WTC11 (cell line): ENCODE results near the gene ALS2. TPM values are rescaled to one million over a fixed set of nuclear protein-coding genes. Genes with fewer than 3 reads are reported as not detected.

Experiments used
- ATAC-seq: fragments of 200-7000 bp; cut with Tn5 transposase; 2 replicates; pipeline ENCODE4 v1.10.0; 2021; ENCODE audit warnings: mild to moderate bottlenecking, moderate library complexity
- CTCF ChIA-PET: fragments of 300-600 bp; sonication (Branson Sonifier 250); formaldehyde crosslinking; loops from one replicate; lab custom pipeline; 2021; ENCODE audit warnings: antibody characterized with exemption; lab: Charles Lee
- POLR2A ChIA-PET: fragments of 350-600 bp; sonication (Branson Sonifier 250); formaldehyde crosslinking; loops from one replicate; lab custom pipeline; 2021; ENCODE audit warnings: antibody characterized with exemption; lab: Charles Lee
- DNase-seq: peaks from one replicate; pipeline ENCODE4 v3.0.0; 2021; ENCODE audit warnings: low spot score
- H3K27ac Mint-ChIP-seq: 2 replicates; pipeline ENCODE4 v1.8.0; 2021; ENCODE audit warnings: mixed read lengths
- H3K27me3 Mint-ChIP-seq: 2 replicates; pipeline ENCODE4 v1.8.0; 2021; ENCODE audit warnings: low read depth, mild to moderate bottlenecking, moderate library complexity, mixed read lengths
- H3K36me3 Mint-ChIP-seq: 2 replicates; pipeline ENCODE4 v1.8.0; 2021; ENCODE audit warnings: mixed read lengths
- H3K4me1 Mint-ChIP-seq: 2 replicates; pipeline ENCODE4 v1.8.0; 2022; ENCODE audit warnings: mixed read lengths
- H3K4me3 Mint-ChIP-seq: 2 replicates; pipeline ENCODE4 v1.8.0; 2021; ENCODE audit warnings: mild to moderate bottlenecking, moderate library complexity, mixed read lengths
- H3K9me3 Mint-ChIP-seq: 2 replicates; pipeline ENCODE4 v1.8.0; 2021; ENCODE audit warnings: mixed read lengths
- ATF1 ChIP-seq: sonication (generic); formaldehyde crosslinking; IDR thresholded peaks from 2 replicates; pipeline ENCODE4 v1.8.1; 2023; ENCODE audit warnings: mild to moderate bottlenecking, moderate library complexity, missing genetic modification reagents
- CREB1 ChIP-seq: sonication (generic); formaldehyde crosslinking; IDR thresholded peaks from 2 replicates; pipeline ENCODE4 v1.8.0; 2023; ENCODE audit warnings: mild to moderate bottlenecking, missing genetic modification reagents
- E2F5 ChIP-seq: sonication (generic); formaldehyde crosslinking; IDR thresholded peaks from 2 replicates; pipeline ENCODE4 v1.8.1; 2022; ENCODE audit warnings: mild to moderate bottlenecking, moderate library complexity, missing genetic modification reagents
- FOXK1 ChIP-seq: sonication (generic); formaldehyde crosslinking; IDR thresholded peaks from 2 replicates; pipeline ENCODE4 v1.8.0; 2022; ENCODE audit warnings: mild to moderate bottlenecking, moderate library complexity, missing genetic modification reagents
- FOXP1 ChIP-seq: sonication (generic); formaldehyde crosslinking; IDR thresholded peaks from 2 replicates; pipeline ENCODE4 v1.8.0; 2022; ENCODE audit warnings: missing genetic modification reagents, mild to moderate bottlenecking, moderate library complexity, borderline replicate concordance
- IRF1 ChIP-seq: sonication (generic); formaldehyde crosslinking; IDR thresholded peaks from 2 replicates; pipeline ENCODE4 v1.8.0; 2023; ENCODE audit warnings: missing genetic modification reagents
- IRF2 ChIP-seq: sonication (generic); formaldehyde crosslinking; IDR thresholded peaks from 2 replicates; pipeline ENCODE4 v1.8.0; 2022; ENCODE audit warnings: low read depth, missing genetic modification reagents, borderline replicate concordance
- KAT7 ChIP-seq: sonication (generic); formaldehyde crosslinking; IDR thresholded peaks from 2 replicates; pipeline ENCODE4 v1.8.1; 2023; ENCODE audit warnings: missing genetic modification reagents, mild to moderate bottlenecking, borderline replicate concordance
- NFYB ChIP-seq: sonication (generic); formaldehyde crosslinking; conservative IDR thresholded peaks from 2 replicates; pipeline ENCODE4 v1.8.0; 2022; ENCODE audit warnings: low read depth, missing genetic modification reagents
- NR1H2 ChIP-seq: sonication (generic); formaldehyde crosslinking; IDR thresholded peaks from 2 replicates; pipeline ENCODE4 v1.9.0; 2021; ENCODE audit warnings: mild to moderate bottlenecking, moderate library complexity, missing genetic modification reagents
- RORB ChIP-seq: fragments of 250-450 bp; sonication (Bioruptor Pico); IDR thresholded peaks from 2 replicates; pipeline ENCODE4 v1.9.0; 2021; ENCODE audit warnings: mild to moderate bottlenecking
- SMAD4 ChIP-seq: sonication (generic); formaldehyde crosslinking; IDR thresholded peaks from 2 replicates; pipeline ENCODE4 v1.8.0; 2022; ENCODE audit warnings: mild to moderate bottlenecking, missing genetic modification reagents
- SP1 ChIP-seq: sonication (generic); formaldehyde crosslinking; conservative IDR thresholded peaks from 2 replicates; pipeline ENCODE4 v1.8.1; 2022; ENCODE audit warnings: missing genetic modification reagents
- ZBTB21 ChIP-seq: sonication (generic); formaldehyde crosslinking; IDR thresholded peaks from 2 replicates; pipeline ENCODE4 v1.8.1; 2023; ENCODE audit warnings: mild to moderate bottlenecking, missing genetic modification reagents, borderline replicate concordance
- ZNF396 ChIP-seq: fragments of 250-450 bp; sonication (Bioruptor Pico); IDR thresholded peaks from 2 replicates; pipeline ENCODE4 v1.8.0; 2021; ENCODE audit warnings: mild to moderate bottlenecking, moderate library complexity, borderline replicate concordance
- ZNF416 ChIP-seq: fragments of 250-450 bp; sonication (Bioruptor Pico); IDR thresholded peaks from 2 replicates; pipeline ENCODE4 v1.9.0; 2021; ENCODE audit warnings: mild to moderate bottlenecking, inconsistent platforms
- ZNF423 ChIP-seq: fragments of 250-450 bp; sonication (Bioruptor Pico); IDR thresholded peaks from 2 replicates; pipeline ENCODE4 v2.1.2; 2022; ENCODE audit warnings: mild to moderate bottlenecking, moderate library complexity
- ZNF425 ChIP-seq: fragments of 250-450 bp; sonication (Bioruptor Pico); conservative IDR thresholded peaks from 2 replicates; pipeline ENCODE4 v1.9.0; 2021; ENCODE audit warnings: mild to moderate bottlenecking
- total RNA-seq: library from RNA; stranded (reverse); gene quantifications from 3 replicates; pipeline ENCODE4 v1.2.3, GENCODE V29; 2021
- TF ChIP-seq, protein P1 (sequence below): fragments of 200-600 bp; IDR thresholded peaks from 2 replicates; pipeline ENCODE4 v1.8.0; 2022; ENCODE audit warnings: antibody characterized with exemption
- TF ChIP-seq, protein P2 (sequence below): sonication (generic); formaldehyde crosslinking; IDR thresholded peaks from 2 replicates; pipeline ENCODE4 v1.8.1; 2022; ENCODE audit warnings: mild to moderate bottlenecking, missing genetic modification reagents, moderate library complexity, borderline replicate concordance
- TF ChIP-seq, protein P3 (sequence below): sonication (generic); formaldehyde crosslinking; IDR thresholded peaks from 2 replicates; pipeline ENCODE4 v1.8.1; 2023; ENCODE audit warnings: mild to moderate bottlenecking, missing genetic modification reagents
- TF ChIP-seq, protein P4 (sequence below): sonication (generic); formaldehyde crosslinking; IDR thresholded peaks from 2 replicates; pipeline ENCODE4 v1.8.1; 2022; ENCODE audit warnings: missing genetic modification reagents, borderline replicate concordance

Gene ALS2
- total RNA-seq, 1 experiment from 2014 or later = 30.5 TPM

DNA sequence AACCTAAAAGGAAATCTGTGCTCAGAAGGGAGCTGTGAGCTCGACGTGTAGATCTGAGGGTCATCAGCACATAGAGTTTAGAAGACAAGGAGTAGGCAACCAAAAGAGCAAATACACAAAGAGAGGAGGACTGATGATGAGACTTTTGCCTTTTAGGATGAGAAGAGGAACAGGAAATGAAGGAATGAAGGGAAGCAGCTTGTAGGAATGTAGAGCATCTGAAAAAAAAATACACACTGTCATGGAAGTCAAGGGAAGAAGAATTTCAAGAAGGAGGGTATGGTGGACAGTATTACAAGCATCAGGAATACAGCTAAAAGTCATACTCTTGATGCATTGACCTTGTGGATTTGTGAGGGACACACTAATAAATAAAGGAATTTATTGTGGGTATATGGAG, 47.5 kb upstream of the ALS2 start:
- Mint-ChIP-seq H3K27me3 (no peaks in the 10 kb centered on the region; the same call in none of the 2 replicates), H3K4me3 (no peak overlapping the region), H3K36me3 (no peaks in the 10 kb centered on the region), H3K27ac (no peak overlapping the region), H3K4me1 (no peaks in the 10 kb centered on the region), H3K9me3 (peaks cover 3% of the 10 kb centered on the region; the same call in 1 of the 2 replicates)
- DNase-seq (no peak), ATAC-seq (no peak)
- TF ChIP-seq IRF1 (CRISPR knock-in tag) (no peak), CREB1 (CRISPR knock-in tag) (no peak), NR1H2 (no peak), ZBTB21 (no peak), ATF1 (no peak)
- TF ChIP-seq, protein P1, sequence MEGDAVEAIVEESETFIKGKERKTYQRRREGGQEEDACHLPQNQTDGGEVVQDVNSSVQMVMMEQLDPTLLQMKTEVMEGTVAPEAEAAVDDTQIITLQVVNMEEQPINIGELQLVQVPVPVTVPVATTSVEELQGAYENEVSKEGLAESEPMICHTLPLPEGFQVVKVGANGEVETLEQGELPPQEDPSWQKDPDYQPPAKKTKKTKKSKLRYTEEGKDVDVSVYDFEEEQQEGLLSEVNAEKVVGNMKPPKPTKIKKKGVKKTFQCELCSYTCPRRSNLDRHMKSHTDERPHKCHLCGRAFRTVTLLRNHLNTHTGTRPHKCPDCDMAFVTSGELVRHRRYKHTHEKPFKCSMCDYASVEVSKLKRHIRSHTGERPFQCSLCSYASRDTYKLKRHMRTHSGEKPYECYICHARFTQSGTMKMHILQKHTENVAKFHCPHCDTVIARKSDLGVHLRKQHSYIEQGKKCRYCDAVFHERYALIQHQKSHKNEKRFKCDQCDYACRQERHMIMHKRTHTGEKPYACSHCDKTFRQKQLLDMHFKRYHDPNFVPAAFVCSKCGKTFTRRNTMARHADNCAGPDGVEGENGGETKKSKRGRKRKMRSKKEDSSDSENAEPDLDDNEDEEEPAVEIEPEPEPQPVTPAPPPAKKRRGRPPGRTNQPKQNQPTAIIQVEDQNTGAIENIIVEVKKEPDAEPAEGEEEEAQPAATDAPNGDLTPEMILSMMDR = no peak
- POLR2A ChIA-PET = no interaction called here
- CTCF ChIA-PET = no interaction called here

GRCh38 chr2:201827621-201828020, 46.9 kb upstream of the ALS2 start:
- Mint-ChIP-seq H3K36me3 (no peaks in the 10 kb centered on the region), H3K4me3 (no peak overlapping the region), H3K27ac (no peak overlapping the region), H3K9me3 (peaks cover 3% of the 10 kb centered on the region; the same call in 1 of the 2 replicates), H3K4me1 (no peaks in the 10 kb centered on the region), H3K27me3 (no peaks in the 10 kb centered on the region; the same call in none of the 2 replicates)
- DNase-seq = no peak
- no peak for TF ChIP-seq FOXP1
- no peak for TF ChIP-seq SMAD4 (CRISPR knock-in tag)
- TF ChIP-seq ZNF425 = no peak
- no peak for TF ChIP-seq SP1
- no peak for TF ChIP-seq KAT7 (CRISPR knock-in tag)
- TF ChIP-seq ZNF423 (CRISPR knock-in tag) = no peak
- no peak for TF ChIP-seq NFYB (CRISPR knock-in tag)
- TF ChIP-seq, protein P2, sequence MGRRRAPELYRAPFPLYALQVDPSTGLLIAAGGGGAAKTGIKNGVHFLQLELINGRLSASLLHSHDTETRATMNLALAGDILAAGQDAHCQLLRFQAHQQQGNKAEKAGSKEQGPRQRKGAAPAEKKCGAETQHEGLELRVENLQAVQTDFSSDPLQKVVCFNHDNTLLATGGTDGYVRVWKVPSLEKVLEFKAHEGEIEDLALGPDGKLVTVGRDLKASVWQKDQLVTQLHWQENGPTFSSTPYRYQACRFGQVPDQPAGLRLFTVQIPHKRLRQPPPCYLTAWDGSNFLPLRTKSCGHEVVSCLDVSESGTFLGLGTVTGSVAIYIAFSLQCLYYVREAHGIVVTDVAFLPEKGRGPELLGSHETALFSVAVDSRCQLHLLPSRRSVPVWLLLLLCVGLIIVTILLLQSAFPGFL (CRISPR knock-in tag) = no peak
- TF ChIP-seq, protein P3, sequence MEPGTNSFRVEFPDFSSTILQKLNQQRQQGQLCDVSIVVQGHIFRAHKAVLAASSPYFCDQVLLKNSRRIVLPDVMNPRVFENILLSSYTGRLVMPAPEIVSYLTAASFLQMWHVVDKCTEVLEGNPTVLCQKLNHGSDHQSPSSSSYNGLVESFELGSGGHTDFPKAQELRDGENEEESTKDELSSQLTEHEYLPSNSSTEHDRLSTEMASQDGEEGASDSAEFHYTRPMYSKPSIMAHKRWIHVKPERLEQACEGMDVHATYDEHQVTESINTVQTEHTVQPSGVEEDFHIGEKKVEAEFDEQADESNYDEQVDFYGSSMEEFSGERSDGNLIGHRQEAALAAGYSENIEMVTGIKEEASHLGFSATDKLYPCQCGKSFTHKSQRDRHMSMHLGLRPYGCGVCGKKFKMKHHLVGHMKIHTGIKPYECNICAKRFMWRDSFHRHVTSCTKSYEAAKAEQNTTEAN (CRISPR knock-in tag) = no peak
- TF ChIP-seq ZNF396 (CRISPR knock-in tag) = no peak
- TF ChIP-seq E2F5 (CRISPR knock-in tag) = no peak
- no peak for TF ChIP-seq ZNF416
- no peak for TF ChIP-seq RORB (CRISPR knock-in tag)
- TF ChIP-seq, protein P4, sequence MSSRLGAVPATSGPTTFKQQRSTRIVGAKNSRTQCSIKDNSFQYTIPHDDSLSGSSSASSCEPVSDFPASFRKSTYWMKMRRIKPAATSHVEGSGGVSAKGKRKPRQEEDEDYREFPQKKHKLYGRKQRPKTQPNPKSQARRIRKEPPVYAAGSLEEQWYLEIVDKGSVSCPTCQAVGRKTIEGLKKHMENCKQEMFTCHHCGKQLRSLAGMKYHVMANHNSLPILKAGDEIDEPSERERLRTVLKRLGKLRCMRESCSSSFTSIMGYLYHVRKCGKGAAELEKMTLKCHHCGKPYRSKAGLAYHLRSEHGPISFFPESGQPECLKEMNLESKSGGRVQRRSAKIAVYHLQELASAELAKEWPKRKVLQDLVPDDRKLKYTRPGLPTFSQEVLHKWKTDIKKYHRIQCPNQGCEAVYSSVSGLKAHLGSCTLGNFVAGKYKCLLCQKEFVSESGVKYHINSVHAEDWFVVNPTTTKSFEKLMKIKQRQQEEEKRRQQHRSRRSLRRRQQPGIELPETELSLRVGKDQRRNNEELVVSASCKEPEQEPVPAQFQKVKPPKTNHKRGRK (CRISPR knock-in tag) = no peak
- no peak for TF ChIP-seq FOXK1 (CRISPR knock-in tag)
- no peak for TF ChIP-seq IRF2
- ATAC-seq = no peak
- ChIA-PET POLR2A (no interaction called here), CTCF (no interaction called here)
